ENCODE data around the gene SHISA7.

SHISA7 gene

GRCh38 chr19:55439052-55439451 is 4.0 kb downstream of the SHISA7 start (continued):
- TF ChIP-seq ZNF280D (tag by site-specific recombination; IDR thresholded peaks at IDR 0.05): peak; percentile 58; the same call in 1 of the 2 replicates
- TF ChIP-seq ZNF791 (tag by site-specific recombination; IDR thresholded peaks at IDR 0.05): no peak
- TF ChIP-seq OSR2 (tag by site-specific recombination; IDR thresholded peaks at IDR 0.05): no peak
- TF ChIP-seq, protein P1, sequence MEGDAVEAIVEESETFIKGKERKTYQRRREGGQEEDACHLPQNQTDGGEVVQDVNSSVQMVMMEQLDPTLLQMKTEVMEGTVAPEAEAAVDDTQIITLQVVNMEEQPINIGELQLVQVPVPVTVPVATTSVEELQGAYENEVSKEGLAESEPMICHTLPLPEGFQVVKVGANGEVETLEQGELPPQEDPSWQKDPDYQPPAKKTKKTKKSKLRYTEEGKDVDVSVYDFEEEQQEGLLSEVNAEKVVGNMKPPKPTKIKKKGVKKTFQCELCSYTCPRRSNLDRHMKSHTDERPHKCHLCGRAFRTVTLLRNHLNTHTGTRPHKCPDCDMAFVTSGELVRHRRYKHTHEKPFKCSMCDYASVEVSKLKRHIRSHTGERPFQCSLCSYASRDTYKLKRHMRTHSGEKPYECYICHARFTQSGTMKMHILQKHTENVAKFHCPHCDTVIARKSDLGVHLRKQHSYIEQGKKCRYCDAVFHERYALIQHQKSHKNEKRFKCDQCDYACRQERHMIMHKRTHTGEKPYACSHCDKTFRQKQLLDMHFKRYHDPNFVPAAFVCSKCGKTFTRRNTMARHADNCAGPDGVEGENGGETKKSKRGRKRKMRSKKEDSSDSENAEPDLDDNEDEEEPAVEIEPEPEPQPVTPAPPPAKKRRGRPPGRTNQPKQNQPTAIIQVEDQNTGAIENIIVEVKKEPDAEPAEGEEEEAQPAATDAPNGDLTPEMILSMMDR (tag by site-specific recombination; IDR thresholded peaks at IDR 0.05): no peak
- TF ChIP-seq ZNF843 (tag by site-specific recombination; IDR thresholded peaks at IDR 0.05): no peak
- TF ChIP-seq ZNF585B (tag by site-specific recombination; IDR thresholded peaks at IDR 0.05): no peak
- TF ChIP-seq, protein P2, sequence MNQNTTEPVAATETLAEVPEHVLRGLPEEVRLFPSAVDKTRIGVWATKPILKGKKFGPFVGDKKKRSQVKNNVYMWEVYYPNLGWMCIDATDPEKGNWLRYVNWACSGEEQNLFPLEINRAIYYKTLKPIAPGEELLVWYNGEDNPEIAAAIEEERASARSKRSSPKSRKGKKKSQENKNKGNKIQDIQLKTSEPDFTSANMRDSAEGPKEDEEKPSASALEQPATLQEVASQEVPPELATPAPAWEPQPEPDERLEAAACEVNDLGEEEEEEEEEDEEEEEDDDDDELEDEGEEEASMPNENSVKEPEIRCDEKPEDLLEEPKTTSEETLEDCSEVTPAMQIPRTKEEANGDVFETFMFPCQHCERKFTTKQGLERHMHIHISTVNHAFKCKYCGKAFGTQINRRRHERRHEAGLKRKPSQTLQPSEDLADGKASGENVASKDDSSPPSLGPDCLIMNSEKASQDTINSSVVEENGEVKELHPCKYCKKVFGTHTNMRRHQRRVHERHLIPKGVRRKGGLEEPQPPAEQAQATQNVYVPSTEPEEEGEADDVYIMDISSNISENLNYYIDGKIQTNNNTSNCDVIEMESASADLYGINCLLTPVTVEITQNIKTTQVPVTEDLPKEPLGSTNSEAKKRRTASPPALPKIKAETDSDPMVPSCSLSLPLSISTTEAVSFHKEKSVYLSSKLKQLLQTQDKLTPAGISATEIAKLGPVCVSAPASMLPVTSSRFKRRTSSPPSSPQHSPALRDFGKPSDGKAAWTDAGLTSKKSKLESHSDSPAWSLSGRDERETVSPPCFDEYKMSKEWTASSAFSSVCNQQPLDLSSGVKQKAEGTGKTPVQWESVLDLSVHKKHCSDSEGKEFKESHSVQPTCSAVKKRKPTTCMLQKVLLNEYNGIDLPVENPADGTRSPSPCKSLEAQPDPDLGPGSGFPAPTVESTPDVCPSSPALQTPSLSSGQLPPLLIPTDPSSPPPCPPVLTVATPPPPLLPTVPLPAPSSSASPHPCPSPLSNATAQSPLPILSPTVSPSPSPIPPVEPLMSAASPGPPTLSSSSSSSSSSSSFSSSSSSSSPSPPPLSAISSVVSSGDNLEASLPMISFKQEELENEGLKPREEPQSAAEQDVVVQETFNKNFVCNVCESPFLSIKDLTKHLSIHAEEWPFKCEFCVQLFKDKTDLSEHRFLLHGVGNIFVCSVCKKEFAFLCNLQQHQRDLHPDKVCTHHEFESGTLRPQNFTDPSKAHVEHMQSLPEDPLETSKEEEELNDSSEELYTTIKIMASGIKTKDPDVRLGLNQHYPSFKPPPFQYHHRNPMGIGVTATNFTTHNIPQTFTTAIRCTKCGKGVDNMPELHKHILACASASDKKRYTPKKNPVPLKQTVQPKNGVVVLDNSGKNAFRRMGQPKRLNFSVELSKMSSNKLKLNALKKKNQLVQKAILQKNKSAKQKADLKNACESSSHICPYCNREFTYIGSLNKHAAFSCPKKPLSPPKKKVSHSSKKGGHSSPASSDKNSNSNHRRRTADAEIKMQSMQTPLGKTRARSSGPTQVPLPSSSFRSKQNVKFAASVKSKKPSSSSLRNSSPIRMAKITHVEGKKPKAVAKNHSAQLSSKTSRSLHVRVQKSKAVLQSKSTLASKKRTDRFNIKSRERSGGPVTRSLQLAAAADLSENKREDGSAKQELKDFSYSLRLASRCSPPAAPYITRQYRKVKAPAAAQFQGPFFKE (tag by site-specific recombination; IDR thresholded peaks at IDR 0.05; ENCODE audit: borderline replicate concordance): no peak
- TF ChIP-seq ZBTB26 (tag by site-specific recombination; optimal IDR thresholded peaks at IDR 0.05): no peak
- TF ChIP-seq HOXD13 (CRISPR knock-in tag; IDR thresholded peaks at IDR 0.05; ENCODE audit: borderline replicate concordance): no peak
- TF ChIP-seq ZFP69B (tag by site-specific recombination; IDR thresholded peaks at IDR 0.05): no peak
- TF ChIP-seq ZNF2 (tag by site-specific recombination; IDR thresholded peaks at IDR 0.05): no peak
- TF ChIP-seq, protein P3, sequence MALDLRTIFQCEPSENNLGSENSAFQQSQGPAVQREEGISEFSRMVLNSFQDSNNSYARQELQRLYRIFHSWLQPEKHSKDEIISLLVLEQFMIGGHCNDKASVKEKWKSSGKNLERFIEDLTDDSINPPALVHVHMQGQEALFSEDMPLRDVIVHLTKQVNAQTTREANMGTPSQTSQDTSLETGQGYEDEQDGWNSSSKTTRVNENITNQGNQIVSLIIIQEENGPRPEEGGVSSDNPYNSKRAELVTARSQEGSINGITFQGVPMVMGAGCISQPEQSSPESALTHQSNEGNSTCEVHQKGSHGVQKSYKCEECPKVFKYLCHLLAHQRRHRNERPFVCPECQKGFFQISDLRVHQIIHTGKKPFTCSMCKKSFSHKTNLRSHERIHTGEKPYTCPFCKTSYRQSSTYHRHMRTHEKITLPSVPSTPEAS (tag by site-specific recombination; IDR thresholded peaks at IDR 0.05): no peak
- no peak for TF ChIP-seq ZNF560 (tag by site-specific recombination; IDR thresholded peaks at IDR 0.05; ENCODE audit: borderline replicate concordance)
- no peak for TF ChIP-seq ZNF155 (tag by site-specific recombination; IDR thresholded peaks at IDR 0.05)
- TF ChIP-seq IKZF3 (tag by site-specific recombination; IDR thresholded peaks at IDR 0.05): no peak
- TF ChIP-seq ZNF449 (tag by site-specific recombination; IDR thresholded peaks at IDR 0.05): no peak
- TF ChIP-seq, protein P4, sequence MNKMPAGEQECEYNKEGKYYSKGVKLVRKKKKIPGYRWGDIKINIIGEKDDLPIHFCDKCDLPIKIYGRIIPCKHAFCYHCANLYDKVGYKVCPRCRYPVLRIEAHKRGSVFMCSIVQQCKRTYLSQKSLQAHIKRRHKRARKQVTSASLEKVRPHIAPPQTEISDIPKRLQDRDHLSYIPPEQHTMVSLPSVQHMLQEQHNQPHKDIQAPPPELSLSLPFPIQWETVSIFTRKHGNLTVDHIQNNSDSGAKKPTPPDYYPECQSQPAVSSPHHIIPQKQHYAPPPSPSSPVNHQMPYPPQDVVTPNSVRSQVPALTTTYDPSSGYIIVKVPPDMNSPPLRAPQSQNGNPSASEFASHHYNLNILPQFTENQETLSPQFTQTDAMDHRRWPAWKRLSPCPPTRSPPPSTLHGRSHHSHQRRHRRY (tag by site-specific recombination; IDR thresholded peaks at IDR 0.05): no peak
- no peak for TF ChIP-seq BCL11B (tag by site-specific recombination; IDR thresholded peaks at IDR 0.05; ENCODE audit: low read depth)
- TF ChIP-seq HOXC10 (CRISPR knock-in tag; IDR thresholded peaks at IDR 0.05): no peak
- no peak for TF ChIP-seq KLF16 (tag by site-specific recombination; IDR thresholded peaks at IDR 0.05)
- TF ChIP-seq ZNF600 (tag by site-specific recombination; IDR thresholded peaks at IDR 0.05): no peak
- TF ChIP-seq ZNF350 (tag by site-specific recombination; IDR thresholded peaks at IDR 0.05): no peak
- TF ChIP-seq KLF1 (tag by site-specific recombination; IDR thresholded peaks at IDR 0.05): no peak
- TF ChIP-seq ZNF223 (tag by site-specific recombination; IDR thresholded peaks at IDR 0.05): no peak
